ENCODE data around the gene RTN4R. TPM values are rescaled to one million over a fixed set of nuclear protein-coding genes. Genes with fewer than 3 reads are reported as not detected.
A peak's percentile ranks its signal among the peaks of the same experiment; 100 is the strongest.
"Not testable (repeated sequence)": the region's sequence is repeated elsewhere in the genome, so short reads cannot be mapped to it uniquely, and the experiment has no call there.

Gene RTN4R
- total RNA-seq (0.26 and 0.99 TPM in 2 replicates), polyA plus RNA-seq (0.33 and 2.0 TPM in 2 replicates), polyA minus RNA-seq (ENCODE audit: low replicate concordance) (0.56 and 2.4 TPM in 2 replicates)
- polyA plus RNA-seq (2012) = 0.93 and 4.3 TPM in 2 replicates

DNA sequence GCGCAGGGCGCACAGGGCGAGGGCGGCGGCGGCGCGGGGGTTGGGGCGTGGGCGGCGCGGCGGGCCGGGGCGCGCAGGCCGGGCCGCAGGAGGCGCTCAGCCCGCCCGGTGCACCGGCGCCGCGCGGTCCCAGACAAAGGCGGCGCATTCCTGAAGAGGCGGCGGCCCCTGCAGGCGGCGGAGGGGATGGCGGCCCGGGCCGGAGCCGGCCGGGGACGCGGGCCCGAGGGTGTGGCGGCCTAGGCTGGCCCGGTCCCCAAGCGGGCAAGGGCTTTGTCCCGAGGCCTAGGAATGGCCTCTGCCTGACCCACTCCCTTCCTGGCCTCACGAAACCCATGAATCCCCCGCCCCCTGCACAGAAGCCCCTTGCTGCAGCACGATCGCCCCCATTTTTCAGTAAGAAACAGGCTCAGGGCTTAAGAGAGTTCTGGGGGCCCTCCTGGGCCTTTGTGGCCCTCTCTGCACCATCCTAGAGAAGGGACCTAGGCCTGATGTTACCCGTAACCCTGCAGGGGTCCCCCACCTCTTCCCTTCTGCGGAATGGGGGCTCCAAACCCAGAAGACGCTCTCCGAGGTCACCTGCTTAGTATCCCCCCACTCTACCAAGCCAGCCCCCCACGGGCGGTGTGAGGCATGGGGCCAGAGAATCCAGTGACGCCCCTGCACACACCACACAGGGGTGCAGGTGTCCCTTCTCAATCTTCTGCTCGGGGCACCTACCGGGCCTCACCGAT lies at the start of gene RTN4R:
TSS of gene RTN4R (minus strand) at position 40 of the 734 bp plus-strand sequence. CDS start 226 bp downstream, outside the sequence.
- TF ChIP-seq EZH2 (IDR thresholded peaks at IDR 0.05; ENCODE audit: low read length, missing control alignments) = no peak
- TF ChIP-seq, protein P1, sequence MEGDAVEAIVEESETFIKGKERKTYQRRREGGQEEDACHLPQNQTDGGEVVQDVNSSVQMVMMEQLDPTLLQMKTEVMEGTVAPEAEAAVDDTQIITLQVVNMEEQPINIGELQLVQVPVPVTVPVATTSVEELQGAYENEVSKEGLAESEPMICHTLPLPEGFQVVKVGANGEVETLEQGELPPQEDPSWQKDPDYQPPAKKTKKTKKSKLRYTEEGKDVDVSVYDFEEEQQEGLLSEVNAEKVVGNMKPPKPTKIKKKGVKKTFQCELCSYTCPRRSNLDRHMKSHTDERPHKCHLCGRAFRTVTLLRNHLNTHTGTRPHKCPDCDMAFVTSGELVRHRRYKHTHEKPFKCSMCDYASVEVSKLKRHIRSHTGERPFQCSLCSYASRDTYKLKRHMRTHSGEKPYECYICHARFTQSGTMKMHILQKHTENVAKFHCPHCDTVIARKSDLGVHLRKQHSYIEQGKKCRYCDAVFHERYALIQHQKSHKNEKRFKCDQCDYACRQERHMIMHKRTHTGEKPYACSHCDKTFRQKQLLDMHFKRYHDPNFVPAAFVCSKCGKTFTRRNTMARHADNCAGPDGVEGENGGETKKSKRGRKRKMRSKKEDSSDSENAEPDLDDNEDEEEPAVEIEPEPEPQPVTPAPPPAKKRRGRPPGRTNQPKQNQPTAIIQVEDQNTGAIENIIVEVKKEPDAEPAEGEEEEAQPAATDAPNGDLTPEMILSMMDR (conservative IDR thresholded peaks at IDR 0.05 in 1 of 2, IDR thresholded peaks at IDR 0.05 in 1 of 2; ENCODE audit: low read depth in 1 of 2, low read length in 2 of 2) = peak; percentile 21 to 61
- DNase-seq (ENCODE audit: low read depth in 2 of 2) = peak; percentile 26 to 37
- Histone ChIP-seq H4K20me1 (ENCODE audit: control insufficient read depth, extremely low read depth, insufficient read depth, low read length) (no peaks in the 10 kb centered on the region), H3K4me3 (replicated peaks in 1 of 4; ENCODE audit: control extremely low read depth in 1 of 4, insufficient read depth in 1 of 4, low read depth in 3 of 4, low read length in 4 of 4) (peak within 1 kb of the TSS in 2 of 4 experiments; percentile 14 to 25), H3K4me2 (ENCODE audit: extremely low read depth, insufficient read depth, low read length) (no peak within 1 kb of the TSS), H3K9ac (ENCODE audit: insufficient read depth, low read length) (no peak within 1 kb of the TSS), H3K27me3 (ENCODE audit: control insufficient read depth, insufficient read depth, low read length) (no peaks in the 10 kb centered on the region), H3K36me3 (ENCODE audit: control insufficient read depth, insufficient read depth, low read length) (no peaks in the 10 kb centered on the region), H3K27ac (ENCODE audit: insufficient read depth, low read length) (no peak within 1 kb of the TSS), H3K4me1 (ENCODE audit: control insufficient read depth, extremely low read depth, insufficient read depth, low read length) (no peaks in the 10 kb centered on the region), H3K79me2 (ENCODE audit: control insufficient read depth, insufficient read depth, low read length) (no peaks in the 10 kb centered on the region), H2AFZ (ENCODE audit: low read length) (no peak within 1 kb of the TSS), H3K9me3 (ENCODE audit: control insufficient read depth, insufficient read depth, low read depth, low read length) (no peaks in the 10 kb centered on the region)

DNA sequence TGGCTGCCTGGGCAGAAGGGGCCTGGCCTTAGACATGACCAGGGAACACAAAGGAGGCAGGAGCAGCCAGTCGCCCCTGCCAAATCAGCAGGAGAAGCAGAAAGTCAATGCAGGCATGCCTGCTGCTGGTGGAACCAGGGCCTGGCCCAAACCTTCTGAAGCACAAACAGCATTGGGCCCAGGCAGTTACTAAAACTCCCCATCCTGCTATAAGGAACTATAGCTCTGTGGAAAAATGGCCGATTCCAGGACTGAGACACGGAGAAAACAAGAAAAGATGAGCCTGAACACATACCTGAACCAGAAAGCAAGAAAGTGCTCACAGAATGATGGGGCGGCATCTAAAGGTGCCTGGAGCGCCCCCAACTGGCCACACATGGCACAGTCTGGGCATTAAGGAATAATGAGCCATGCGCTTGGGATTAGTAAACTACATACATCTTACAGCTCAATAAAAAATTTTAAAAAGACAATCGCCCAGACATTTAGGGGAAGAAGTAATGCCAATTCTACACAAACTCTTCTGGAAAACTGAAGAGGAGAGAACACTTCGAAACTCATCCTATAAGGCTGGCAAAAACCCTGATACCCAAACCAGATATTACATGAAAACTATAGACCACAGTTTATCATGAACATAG lies 49.4 kb upstream of the RTN4R start:
- H3K9me3 ChIP-seq (ENCODE audit: control insufficient read depth, insufficient read depth, low read depth, low read length); H3K9ac ChIP-seq (ENCODE audit: insufficient read depth, low read length); H3K79me2 ChIP-seq (ENCODE audit: control insufficient read depth, insufficient read depth, low read length); H3K4me3 ChIP-seq (replicated peaks in 1 of 4; ENCODE audit: control extremely low read depth in 1 of 4, insufficient read depth in 1 of 4, low read depth in 3 of 4, low read length in 4 of 4); H3K27ac ChIP-seq (ENCODE audit: insufficient read depth, low read length); H3K27me3 ChIP-seq (ENCODE audit: control insufficient read depth, insufficient read depth, low read length); H2AFZ ChIP-seq (ENCODE audit: low read length); H4K20me1 ChIP-seq (ENCODE audit: control insufficient read depth, extremely low read depth, insufficient read depth, low read length); H3K36me3 ChIP-seq (ENCODE audit: control insufficient read depth, insufficient read depth, low read length); H3K4me1 ChIP-seq (ENCODE audit: control insufficient read depth, extremely low read depth, insufficient read depth, low read length): not testable (repeated sequence)
- TF ChIP-seq, protein P1 (conservative IDR thresholded peaks at IDR 0.05 in 1 of 2, IDR thresholded peaks at IDR 0.05 in 1 of 2; ENCODE audit: low read depth in 1 of 2, low read length in 2 of 2) = peak; percentile 47 to 55
- DNase-seq (ENCODE audit: low read depth in 2 of 2) = peak in 1 of 2 donors; percentile 19
- H3K4me2 ChIP-seq (ENCODE audit: extremely low read depth, insufficient read depth, low read length) = peak overlapping the region; percentile 25

DNA sequence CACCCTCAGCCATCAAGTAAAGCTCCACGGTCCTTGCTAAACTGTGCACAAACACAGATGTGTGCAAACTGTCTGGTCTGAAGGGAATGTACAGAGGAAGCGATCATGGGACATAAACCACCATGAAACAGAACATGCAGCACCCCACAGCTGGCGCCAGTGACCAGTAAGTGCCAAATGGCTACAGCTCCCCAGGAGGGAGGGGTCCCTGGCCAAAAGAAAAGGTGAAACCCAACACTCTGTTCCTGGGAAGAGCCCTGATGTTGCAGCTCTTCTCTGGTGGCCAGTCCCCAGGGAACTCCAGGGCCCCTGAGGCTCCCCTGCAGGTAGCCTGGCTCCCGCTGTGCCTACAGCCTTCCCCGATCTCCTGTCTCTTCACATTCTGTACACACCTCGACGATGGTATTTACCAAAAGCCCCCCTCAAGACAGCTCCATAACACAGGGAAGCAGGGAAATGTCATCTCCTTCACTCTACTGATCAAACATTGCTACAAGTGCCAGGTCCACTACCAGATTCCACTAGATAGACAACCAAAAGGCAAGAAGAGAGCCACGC lies 48.8 kb upstream of the RTN4R start:
- no peak overlapping the region for H2AFZ ChIP-seq (ENCODE audit: low read length)
- H3K4me1 ChIP-seq (ENCODE audit: control insufficient read depth, extremely low read depth, insufficient read depth, low read length) = peaks cover 2% of the 10 kb centered on the region
- H3K9me3 ChIP-seq (ENCODE audit: control insufficient read depth, insufficient read depth, low read depth, low read length) = no peaks in the 10 kb centered on the region
- no peaks in the 10 kb centered on the region for H4K20me1 ChIP-seq (ENCODE audit: control insufficient read depth, extremely low read depth, insufficient read depth, low read length)
- no peak overlapping the region for H3K27ac ChIP-seq (ENCODE audit: insufficient read depth, low read length)
- H3K36me3 ChIP-seq (ENCODE audit: control insufficient read depth, insufficient read depth, low read length) = no peaks in the 10 kb centered on the region
- peak overlapping the region; percentile 25 for H3K4me2 ChIP-seq (ENCODE audit: extremely low read depth, insufficient read depth, low read length)
- peaks cover 8% of the 10 kb centered on the region for H3K79me2 ChIP-seq (ENCODE audit: control insufficient read depth, insufficient read depth, low read length)
- no peak overlapping the region for H3K4me3 ChIP-seq (replicated peaks in 1 of 4; ENCODE audit: control extremely low read depth in 1 of 4, insufficient read depth in 1 of 4, low read depth in 3 of 4, low read length in 4 of 4)
- no peak overlapping the region for H3K9ac ChIP-seq (ENCODE audit: insufficient read depth, low read length)
- TF ChIP-seq, protein P1 (conservative IDR thresholded peaks at IDR 0.05 in 1 of 2, IDR thresholded peaks at IDR 0.05 in 1 of 2; ENCODE audit: low read depth in 1 of 2, low read length in 2 of 2) = no peak
- TF ChIP-seq EZH2 (IDR thresholded peaks at IDR 0.05; ENCODE audit: low read length, missing control alignments) = no peak
- no peak for DNase-seq (ENCODE audit: low read depth in 2 of 2)
- H3K27me3 ChIP-seq (ENCODE audit: control insufficient read depth, insufficient read depth, low read length) = no peaks in the 10 kb centered on the region

All from fibroblast of lung (primary cell).